Activated CD8-positive, alpha-beta memory T cell treated with anti-CD3 and anti-CD28 coated beads, Interleukin-2, amount 50 U/mL, for 24 hours (primary cell): ENCODE measurements around the gene ERVH48-1.
"Not testable (repeated sequence)": the region's sequence is repeated elsewhere in the genome, so short reads cannot be mapped to it uniquely, and the experiment has no call there.

ENCODE experiments used
- DNase-seq: peaks from one replicate; pipeline ENCODE4 v3.0.0-alpha.2; 2020; ENCODE audit errors: extremely low read depth

The ERVH48-1 gene

DNA sequence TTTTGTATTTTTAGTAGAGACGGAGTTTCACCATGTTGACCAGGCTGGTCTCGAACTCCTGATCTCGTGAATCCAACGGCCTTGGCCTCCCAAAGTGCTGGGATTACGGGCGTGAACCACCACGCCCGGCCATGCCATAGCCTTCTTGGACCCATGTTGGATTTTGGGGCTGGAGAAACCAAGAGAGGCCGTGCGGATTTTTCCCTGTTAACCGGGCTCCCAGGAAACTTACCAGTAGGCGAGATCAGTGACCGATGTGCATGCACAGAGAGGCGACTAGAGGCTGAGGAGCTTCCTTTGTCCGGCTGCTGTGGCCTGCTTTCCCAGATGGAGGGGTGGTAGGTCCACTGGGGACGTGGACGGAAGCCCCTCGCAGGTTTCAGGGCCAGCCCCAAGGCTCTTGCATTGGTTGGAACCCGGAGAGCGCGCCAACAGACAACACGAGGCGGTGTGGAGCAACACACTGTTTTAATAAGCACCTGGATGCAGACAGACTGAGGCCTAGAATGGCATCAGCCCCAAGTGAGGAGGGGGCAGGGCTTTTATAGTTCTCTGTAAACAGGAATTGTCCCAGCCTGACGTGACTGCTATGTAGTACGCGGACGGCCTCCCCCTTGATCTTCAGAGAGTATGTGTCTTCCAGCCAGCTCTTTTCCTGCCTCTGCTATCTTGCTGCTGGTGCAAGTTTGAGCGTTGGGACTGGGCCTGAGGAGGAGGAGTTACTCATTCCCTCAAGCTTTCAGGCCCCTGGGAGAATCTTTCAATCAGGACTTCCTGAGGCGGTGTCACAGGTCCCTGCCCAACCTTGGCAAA, at the start of gene ERVH48-1:
ERVH48-1 (minus strand) TSS at position 517 of the 813 bp plus-strand sequence. CDS start 6,624 bp downstream, outside the sequence.
- DNase-seq, result no peak

DNA sequence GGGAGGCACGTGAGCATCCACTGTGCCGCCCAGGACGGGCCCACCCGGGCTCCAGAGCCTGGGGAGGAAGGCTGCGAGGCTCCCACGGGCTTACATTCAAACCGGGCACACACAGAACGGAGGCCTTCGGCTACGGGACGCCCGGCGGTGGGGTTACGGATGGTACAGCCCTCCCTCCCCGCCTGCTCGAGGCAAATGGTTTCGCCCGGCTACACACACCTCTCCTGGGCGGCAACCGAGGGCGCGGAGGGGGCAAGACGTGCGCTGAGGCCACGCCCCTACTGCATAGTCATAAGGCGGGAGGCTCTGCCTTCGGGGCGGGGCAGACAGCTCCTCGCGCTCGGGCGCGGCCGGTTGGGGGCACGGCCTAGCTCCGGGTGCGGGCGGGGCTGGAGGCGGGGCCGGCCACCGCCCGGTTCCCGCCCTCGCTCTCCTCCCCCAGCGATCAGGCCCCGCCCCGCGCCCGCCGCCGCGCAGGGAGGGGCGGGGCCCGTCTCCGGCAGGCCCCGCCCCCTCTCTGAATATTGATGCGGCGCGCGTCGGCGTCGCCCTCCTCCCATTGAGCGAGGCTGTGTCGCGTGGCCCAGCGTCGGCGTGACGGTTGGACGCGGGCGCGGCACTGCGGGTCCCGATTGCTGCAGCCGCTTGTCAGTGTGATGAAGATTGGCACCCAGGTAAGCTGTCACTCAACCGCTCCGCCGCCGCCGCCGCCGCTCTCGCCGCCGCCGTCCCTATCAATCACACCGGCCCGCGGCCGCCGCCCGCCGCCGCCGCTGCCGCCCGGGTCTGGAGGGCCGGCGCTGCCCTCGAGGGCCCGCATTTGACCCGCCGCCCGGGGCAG, 48.8 kb upstream of the ERVH48-1 start, which contains the start of gene PKNOX1:
PKNOX1 (plus strand) TSS at position 572 of the 841 bp plus-strand sequence. CDS start 29,820 bp downstream, outside the sequence.
- DNase-seq, result peak; percentile 93

DNA sequence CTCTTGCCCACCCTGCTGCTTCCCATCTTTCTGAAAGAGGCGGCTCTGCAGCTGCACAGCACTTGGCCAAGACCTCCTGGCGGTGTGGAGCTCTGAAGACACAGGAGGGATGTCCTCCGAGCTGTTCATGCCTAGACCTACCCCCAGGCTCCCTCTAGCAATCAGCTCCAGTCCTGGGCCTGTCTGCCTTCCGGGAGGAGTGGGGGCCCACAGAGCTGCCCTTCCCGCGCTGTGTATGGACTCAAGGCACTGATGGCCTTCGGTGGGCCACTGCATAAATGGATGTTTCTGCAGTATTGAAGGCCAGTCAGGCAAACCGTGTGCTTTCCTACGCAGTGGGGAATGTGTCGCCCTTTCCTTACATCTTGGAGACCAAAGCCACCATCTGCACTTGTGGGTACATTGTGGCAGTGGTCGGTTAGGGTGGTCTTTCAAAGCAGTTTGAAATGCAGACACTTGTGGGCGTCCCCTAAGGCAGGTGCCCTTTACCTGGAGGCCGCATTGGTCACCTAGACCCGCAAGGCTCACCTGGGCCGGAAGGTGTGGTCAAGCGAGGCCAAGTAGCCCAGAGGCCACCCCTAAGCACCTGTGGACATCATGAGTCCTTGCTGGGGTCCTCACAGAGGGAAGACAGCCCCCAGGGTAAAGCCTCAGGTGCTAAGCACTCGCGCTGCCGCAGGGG, 48.0 kb upstream of the ERVH48-1 start:
- no peak for DNase-seq

DNA sequence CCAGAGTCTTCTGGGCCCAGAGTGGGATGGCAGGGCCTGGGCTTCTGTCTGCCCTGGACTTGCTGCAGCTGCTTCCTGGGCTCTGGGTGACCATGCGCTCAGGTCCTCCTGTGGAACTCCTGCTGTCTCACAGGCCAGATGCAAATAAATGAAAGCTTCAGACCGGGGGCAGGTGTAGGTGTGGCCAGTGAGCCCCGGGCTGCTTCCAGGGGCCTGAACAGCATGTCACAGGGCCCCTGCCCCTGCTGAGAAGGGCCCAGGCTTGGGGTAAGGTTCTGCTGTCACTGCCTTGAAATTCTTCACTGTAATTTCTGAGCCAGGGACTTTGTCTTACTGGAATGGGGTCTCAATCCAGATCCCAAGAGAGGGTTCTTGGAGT, 46.5 kb upstream of the ERVH48-1 start:
- no peak for DNase-seq

DNA sequence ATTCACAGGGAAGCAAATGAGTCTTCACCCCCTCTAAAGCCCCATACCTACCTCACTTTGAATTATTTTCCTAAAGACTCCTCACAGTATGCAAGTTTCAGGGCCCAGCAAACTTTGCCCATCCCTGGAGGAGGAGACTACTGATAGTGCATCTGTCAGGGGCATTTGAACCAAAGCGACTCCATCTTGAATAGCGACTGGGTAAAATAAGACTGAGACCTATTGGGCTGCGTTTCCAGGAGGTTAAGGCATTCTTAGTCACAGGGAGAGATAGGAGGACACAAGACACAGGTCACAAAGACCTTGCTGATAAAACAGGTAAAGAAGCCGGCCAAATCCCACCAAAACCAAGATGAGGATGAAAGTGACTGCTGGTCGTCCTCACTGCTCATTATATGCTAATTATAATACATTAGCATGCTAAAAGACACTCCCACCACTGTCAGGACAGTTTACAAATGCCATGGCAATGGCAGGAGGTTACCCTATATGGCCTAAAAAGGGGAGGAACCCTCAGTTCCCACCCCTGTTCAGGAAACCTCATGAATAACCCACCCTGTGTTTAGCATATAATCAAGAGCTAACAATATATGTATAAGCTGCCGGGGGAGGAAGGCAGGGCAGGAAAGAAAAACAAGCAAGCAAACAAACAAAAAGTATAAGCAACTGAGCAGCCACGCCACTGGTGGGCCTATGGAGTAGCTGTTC, 45.7 kb upstream of the ERVH48-1 start:
- no peak for DNase-seq

DNA sequence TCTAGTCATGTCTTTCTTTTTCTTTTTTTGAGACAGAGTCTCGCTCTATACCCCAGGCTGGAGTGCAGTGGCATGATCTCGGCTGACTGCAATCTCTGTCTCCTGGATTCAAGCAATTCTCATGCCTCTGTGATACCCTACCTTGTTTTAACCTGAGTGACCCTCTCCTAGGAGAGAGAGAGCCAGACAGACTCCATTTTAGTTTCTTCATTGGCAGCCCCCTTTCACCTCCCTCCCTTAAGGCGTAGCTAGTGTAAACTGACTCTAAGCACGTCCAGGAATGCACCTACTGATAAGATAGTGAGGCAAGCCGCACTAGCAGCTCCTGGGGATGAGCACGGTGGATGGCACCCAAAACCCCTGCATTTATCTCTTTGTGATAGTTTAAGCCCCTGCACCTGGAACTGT, 43.8 kb upstream of the ERVH48-1 start:
- no peak for DNase-seq

DNA sequence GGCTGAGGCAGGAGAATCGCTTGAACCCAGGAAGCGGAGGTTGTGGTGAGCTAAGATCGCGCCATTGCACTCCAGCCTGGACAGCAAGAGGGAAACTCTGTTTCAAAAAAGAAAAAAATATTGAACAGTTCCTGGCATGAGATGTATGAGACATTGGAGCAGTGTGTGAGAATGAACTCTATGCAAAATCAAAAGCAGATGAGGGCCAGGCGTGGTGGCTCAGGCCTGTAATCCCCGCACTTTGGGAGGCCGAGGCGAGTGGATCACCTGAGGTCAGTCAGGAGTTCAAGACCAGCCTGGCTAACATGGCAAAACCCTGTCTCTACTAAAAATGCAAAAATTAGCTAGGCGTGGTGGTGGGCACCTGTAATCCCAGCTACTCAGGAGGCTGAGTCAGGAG, 42.2 kb upstream of the ERVH48-1 start:
- DNase-seq, result not testable (repeated sequence)

DNA sequence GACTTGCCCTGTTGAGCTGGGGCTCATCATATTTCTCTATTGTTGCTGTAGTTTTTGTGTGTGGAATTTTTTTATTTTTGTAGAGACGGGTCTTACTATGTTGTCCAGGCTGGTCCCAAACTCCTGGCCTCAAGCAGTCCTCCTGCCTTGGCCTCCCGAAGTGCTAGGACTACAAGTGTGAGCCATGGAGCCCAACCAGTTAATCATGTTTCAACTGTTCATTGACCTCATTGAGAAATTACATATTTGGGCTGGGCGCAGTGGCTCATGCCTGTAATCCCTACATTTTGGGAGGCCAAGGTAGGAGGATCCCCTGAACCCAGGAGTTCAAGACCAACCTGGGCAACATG, 39.8 kb upstream of the ERVH48-1 start:
- no peak for DNase-seq

DNA sequence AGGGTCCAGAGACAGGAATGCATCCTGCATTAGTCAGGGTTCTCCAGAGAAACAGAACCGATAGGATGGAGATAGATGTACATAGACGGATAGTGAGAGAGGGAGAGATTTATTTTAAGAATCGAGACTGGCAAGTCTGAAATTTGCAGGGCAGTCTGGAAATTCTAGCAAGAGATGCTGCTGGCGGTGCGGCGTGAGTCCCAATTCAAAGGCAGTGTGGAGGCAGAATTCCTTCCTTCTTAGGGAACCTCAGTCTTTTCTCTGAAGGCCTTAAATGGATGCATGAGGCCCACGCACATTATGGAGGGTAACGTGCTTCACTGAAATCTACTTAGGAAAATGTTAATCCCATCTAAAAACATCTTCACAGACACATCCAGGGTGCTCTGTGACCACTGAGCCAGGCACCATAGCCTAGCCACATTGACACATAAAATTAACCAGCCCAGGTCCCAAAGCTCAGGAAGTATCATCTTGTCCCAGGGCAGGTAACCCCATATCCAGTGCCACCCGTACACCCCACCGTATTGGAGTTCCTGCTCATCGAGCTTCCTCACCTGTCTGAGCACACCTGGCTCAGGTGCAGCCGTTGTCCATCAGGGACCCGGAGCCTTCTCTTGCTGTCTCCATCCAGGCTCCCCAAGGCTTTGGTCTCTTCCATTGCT, 39.2 kb upstream of the ERVH48-1 start:
- no peak for DNase-seq

DNA sequence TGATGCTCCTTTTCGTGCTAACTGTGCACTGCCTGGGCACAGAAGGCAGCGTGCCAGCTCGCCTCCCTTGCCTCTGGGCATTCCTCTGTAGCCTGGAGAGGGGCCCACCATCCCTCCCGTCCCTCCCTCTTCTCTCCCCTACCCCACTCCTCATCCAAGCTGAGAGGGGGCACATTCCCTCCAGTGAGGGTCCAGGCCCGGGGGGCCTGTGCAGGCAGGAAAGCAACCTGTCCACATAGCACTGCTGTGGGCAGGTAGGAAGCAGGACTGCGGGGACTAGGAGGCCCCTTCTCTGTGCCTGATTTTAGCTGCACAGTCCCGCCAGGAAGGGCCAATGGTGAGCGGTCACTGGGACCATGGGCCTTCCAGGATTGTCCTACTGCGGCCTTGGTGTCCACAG, 38.7 kb upstream of the ERVH48-1 start:
- no peak for DNase-seq

DNA sequence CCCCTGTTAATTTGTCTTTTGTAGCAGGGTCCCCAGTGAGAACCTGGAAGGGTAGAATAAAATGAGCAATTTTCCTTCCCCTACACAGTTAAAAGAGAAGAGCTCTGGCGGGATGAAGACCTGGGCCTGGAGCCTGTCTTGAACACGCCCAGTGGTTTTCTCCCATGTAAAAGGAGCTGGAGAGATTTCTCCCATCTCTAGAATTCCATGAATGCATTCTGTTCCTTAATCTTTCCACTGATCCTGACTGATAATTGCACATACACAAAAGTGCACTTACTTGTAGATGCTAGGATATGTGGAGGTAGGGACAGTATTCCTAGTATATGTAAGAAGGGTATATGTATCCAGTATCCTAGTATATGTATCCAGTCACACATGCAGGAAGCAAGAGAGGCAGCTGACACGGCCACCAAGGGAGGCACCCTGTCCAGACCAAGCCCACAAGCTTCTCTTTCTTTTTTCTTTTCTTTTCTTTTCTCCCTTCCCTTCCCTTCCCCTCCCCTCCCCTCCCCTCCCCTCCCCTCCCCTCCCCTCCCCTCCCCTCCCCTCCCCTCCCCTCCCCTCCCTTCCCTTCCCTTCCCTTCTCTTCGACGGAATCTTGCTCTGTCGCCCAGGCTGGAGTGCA, 37.1 kb upstream of the ERVH48-1 start:
- DNase-seq, result no peak

DNA sequence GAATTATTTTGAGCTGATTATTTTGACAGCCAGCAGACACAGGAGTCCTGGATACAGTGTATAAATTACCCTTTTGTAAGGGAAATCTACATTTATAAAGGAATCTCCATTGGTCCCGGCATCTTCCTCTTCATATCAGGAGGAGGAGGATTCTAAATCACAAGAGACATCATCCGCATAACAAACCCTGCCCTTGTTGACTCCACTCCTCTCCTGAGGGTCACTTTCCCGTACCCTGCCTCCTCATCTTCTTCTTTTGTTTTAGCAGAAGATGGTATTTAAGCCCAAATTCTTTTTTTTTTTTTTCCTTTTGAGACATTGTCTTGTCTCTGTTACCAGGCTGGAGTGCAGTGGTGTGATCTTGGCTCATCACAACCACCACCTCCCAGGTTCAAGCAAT, 34.3 kb upstream of the ERVH48-1 start:
- no peak for DNase-seq

DNA sequence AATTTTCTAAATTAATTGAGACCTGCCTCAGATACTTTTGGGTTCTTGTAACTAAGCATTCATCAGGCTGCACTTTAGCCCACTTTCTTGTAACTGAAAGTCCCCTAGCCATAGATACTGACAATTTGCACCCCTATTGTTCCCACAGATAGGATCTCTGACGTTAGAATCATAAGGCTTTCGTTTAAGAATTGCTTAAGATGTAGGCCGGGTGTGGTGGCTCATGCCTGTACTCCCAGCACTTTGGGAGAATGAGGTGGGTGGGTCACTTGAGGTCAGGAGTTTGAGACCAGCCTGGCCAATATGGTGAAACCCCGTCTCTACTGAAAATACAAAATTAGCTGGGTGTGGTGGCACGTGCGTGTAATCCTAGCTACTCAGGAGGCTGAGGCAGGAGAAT, 32.7 kb upstream of the ERVH48-1 start:
- DNase-seq, result not testable (repeated sequence)

DNA sequence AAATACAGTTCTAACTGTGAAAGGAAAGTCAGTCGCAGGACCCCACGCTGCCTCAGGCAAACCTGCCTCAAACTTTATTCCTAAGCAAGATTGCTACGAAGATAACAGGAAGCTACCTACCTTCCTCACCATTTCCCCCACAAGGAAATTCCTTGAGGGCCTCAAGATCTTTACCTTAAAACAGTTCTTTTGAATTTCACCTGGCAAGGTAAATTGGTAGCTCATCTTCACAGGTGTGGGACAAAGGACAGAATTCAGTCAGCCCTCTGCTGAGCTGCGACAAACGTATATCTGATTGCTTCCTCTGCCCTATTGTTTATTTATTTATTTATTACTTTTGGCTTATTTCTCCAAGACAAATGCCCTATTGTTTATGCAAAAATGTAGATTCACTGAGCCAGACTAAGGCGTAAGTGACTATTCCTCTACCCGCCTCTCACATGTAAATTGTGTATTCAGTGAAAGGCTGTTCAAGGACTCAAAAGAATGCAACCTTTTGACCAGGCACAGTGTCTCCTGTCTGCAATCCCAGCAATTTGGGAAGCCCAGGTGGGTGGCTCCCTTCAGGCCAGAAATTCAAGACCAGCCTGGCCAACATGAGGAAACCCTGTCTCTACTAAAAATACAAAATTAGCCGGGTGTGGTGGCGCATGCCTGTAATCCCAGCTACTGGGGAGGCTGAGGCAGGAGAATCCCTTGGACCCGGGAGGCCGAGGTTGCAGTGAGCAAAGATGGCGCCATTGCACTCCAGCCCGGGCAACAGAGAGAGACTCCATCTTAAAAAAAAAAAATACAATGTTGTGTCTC, 31.6 kb upstream of the ERVH48-1 start:
- no peak for DNase-seq

DNA sequence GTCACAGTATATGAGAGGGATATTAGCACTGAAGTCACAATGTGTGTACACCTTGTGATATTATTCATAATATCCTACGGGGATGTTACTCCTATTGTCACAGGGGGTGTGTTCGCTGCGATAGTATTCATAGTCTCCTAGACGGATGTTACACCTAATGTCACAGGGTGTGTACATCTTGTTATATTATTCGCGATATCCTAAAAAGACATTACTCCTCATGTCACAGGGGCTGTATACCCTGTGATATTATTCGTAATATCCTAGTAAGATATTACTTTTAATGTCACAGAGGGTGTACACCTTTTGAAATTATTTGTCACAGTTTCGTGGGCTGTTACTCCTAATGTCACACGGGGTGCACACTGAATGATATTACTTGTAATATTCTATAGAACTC, 25.8 kb upstream of the ERVH48-1 start:
- DNase-seq, result not testable (repeated sequence)

DNA sequence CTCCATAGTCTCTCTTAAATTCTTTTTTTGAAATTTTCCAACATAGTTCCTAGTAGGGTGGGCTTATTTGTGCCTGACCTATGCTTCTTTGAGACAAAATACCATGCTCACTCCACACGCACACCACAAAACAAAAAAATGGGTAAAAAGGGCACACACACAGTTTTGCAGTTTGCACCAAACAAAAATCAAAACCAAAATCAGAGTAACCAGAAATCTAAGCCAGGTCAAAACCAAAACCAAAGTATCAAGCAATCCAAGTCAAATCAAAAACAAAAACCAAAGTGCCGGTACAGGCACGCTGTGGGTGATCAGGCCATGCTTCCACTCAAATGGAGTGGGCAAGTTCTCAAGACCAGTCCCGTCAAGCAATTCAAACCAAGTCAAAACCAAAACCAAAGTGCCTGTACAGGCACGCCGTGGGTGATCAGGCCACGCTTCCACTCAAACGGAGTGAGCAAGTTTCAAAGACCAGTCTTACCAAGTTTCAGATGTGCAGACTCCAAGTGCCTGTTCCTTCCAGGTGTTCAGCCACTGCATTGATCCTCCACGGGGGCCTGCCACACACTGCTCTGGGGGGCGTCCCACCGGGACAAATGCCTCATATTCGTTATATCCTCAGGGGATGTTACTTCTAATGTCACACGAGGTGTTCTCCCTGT, 23.8 kb upstream of the ERVH48-1 start:
- not testable (repeated sequence) for DNase-seq

DNA sequence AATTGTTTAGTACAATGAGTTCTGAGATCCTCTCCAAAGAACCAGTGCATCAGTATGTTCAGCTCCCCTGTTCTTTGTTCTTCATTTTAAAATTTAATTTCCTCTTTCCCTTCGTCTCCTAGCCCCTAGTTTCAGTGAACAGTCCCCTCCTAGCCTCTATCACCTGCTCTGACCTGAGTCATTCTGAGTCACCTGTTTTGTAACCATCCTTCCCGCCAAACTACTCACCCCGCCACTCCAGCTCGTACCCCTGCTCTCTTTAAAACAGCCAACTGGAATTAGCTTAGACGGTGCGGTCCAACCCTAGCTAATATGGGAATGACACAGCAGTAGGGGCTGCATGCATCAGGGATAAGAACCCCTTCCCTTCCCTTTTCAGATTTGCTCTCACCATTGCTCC, 16.8 kb upstream of the ERVH48-1 start:
- no peak for DNase-seq

DNA sequence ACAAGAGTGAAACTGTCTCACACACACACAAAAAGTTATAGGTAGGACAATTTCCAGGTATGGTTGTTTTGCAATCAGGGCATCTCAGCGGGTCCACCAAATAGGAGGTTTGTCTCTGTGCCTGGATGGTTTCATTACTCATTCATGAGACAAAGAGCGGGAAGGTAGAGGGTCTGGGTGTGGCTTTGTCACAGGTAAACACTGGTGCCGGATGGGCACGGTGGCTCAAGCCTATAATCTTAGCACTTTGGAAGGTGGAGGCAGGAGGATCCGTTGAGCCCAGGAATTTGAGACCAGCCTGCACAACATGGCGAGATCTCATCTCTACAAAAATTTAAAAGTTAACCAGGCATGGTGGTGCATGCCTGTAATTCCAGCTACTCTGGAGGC, 16.3 kb upstream of the ERVH48-1 start:
- no peak for DNase-seq
